GM19099 (cell line): ENCODE results near the gene TMPRSS5.

ENCODE experiments used
- POLR2A ChIP-seq: IDR thresholded peaks from 3 replicates; pipeline ENCODE4 v1.6.1; 2011; ENCODE audit warnings: low read depth; ENCODE audit not compliant: insufficient read length; ENCODE audit errors: extremely low read depth

The TMPRSS5 gene

GRCh38 chr11:113681711-113682413 is 24.2 kb downstream of the TMPRSS5 start:
- no peak for TF ChIP-seq POLR2A

GRCh38 chr11:113681282-113681681 is 24.8 kb downstream of the TMPRSS5 start:
- TF ChIP-seq POLR2A = no peak

- TF ChIP-seq POLR2A = no peak
These were observed 28.4 kb downstream of the TMPRSS5 start for GRCh38 chr11:113677685-113678084.

GRCh38 chr11:113675565-113675964 is 30.5 kb downstream of the TMPRSS5 start:
- no peak for TF ChIP-seq POLR2A

GRCh38 chr11:113675003-113675561 is 31.0 kb downstream of the TMPRSS5 start:
- TF ChIP-seq POLR2A = no peak

- TF ChIP-seq POLR2A = no peak
These were observed 31.8 kb downstream of the TMPRSS5 start for GRCh38 chr11:113674397-113674685.

GRCh38 chr11:113673550-113674396 is 32.3 kb downstream of the TMPRSS5 start:
- TF ChIP-seq POLR2A = no peak

- TF ChIP-seq POLR2A = no peak
These were observed 35.3 kb downstream of the TMPRSS5 start for GRCh38 chr11:113670831-113671215.

- TF ChIP-seq POLR2A = no peak
These were observed 35.8 kb downstream of the TMPRSS5 start for GRCh38 chr11:113670149-113670830.

- no peak for TF ChIP-seq POLR2A
These were observed 37.9 kb downstream of the TMPRSS5 start for GRCh38 chr11:113668255-113668654.

GRCh38 chr11:113667801-113668200 is 38.3 kb downstream of the TMPRSS5 start:
- no peak for TF ChIP-seq POLR2A

GRCh38 chr11:113666584-113666983 is 39.5 kb downstream of the TMPRSS5 start:
- no peak for TF ChIP-seq POLR2A

- TF ChIP-seq POLR2A = no peak
These were observed 41.0 kb downstream of the TMPRSS5 start for GRCh38 chr11:113664981-113665710.

GRCh38 chr11:113664069-113664980 is 41.8 kb downstream of the TMPRSS5 start:
- no peak for TF ChIP-seq POLR2A
